Left lung (tissue), 10 donors: ENCODE measurements around the gene CCR7. TPM values are rescaled to one million over a fixed set of nuclear protein-coding genes. Genes with fewer than 3 reads are reported as not detected.

Experiments used
- ATAC-seq: fragments of 200-7000 bp; cut with Tn5 transposase; one replicate; pipeline ENCODE4 v1.9.1; 2020; ENCODE audit warnings: moderate library complexity
- DNase-seq, 4 donors: peaks; one replicate each; pipeline ENCODE4 v3.0.0-alpha.2; 2013 to 2020
- H3K27ac ChIP-seq, 2 donors: fragments of 200-600 bp; sonication (generic) in 1 of 2; one replicate each; pipeline versions ENCODE4 v1.5.0 to v1.8.0; 2020 to 2021
- H3K27me3 ChIP-seq, 2 donors: fragments of 200-600 bp; sonication (generic) in 1 of 2; one replicate each; pipeline versions ENCODE4 v1.5.0 to v1.8.0; 2020 to 2021
- H3K36me3 ChIP-seq, 2 donors: fragments of 200-600 bp; sonication (generic) in 1 of 2; one replicate each; pipeline versions ENCODE4 v1.5.0 to v1.8.0; 2020 to 2021
- H3K4me1 ChIP-seq, 2 donors: fragments of 200-600 bp; one replicate each; pipeline ENCODE4 v1.8.0; 2021
- H3K4me3 ChIP-seq, 2 donors: fragments of 200-600 bp; sonication (generic) in 1 of 2; one replicate each; pipeline versions ENCODE4 v1.5.0 to v1.8.0; 2020 to 2021; ENCODE audit warnings: mild to moderate bottlenecking in 1 of 2
- H3K9me3 ChIP-seq, 2 donors: fragments of 200-600 bp; sonication (generic) in 1 of 2; one replicate each; pipeline versions ENCODE4 v1.5.0 to v1.8.0; 2020 to 2021
- intact Hi-C, 2 donors: fragments of 100-400 bp; cut with DNase I; formaldehyde crosslinking; loops; one replicate each; pipeline versions ENCODE4 v1.11.2 to v1.14.2; 2022
- polyA plus RNA-seq, 6 donors: library from polyadenylated mRNA; unstranded; fragments of 120-200 nt; gene quantifications; one replicate each; pipeline ENCODE4 v1.2.1, GENCODE V29; 2013; ENCODE audit not compliant: insufficient read length in 6 of 6
- total RNA-seq, 2 donors: library from RNA; stranded (reverse); fragmentation: NEBNext Ultra II Directional; extraction: Animal tissue kit (Norgen Biotek cat#: 25700); gene quantifications; one replicate each; pipeline ENCODE4 v1.2.1, GENCODE V29; 2021
- TF ChIP-seq, protein P1 (sequence below), 2 donors: fragments of 200-600 bp; sonication (generic) in 1 of 2; IDR thresholded peaks; one replicate each; pipeline versions ENCODE4 v1.5.0 to v1.8.0; 2021; ENCODE audit warnings: antibody characterized with exemption in 2 of 2
- donor health status: DM: no; HTN: yes; CAD: no.
- donor health status: DM: no; HTN: no; CAD: no.

Gene CCR7
- total and polyA plus RNA-seq, 8 donors, result 0.35 to 1.6 (median 0.79) TPM

DNA sequence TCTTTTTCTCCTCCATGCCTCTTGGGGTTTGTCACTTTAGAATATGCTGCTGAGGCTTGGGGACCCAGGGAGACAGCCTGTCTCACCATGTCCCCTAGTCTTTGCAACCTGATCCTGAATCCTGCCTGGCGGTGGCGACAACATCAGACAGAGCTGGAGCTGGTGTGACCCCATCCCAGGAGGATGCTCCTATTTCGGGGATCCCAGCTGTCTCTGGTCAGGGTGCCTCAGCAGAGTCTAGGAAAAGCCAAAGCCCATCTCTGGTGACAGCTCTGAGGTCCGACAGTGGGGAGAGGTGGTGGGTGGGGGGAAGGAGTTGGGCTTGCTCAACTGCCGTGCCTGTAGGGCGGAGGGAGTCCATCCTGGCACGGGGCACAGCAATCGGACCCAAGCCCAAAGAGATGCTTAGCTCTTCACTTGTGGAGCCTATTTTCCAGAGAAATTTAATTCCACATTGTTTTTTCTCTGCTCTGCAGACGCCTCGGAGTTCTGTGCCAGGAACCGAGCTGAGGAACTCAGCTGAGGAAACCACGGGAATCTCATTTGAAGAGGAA lies 53.5 kb downstream of the CCR7 start:
- H3K9me3 ChIP-seq, result no peaks in the 10 kb centered on the region
- ATAC-seq (no peak), DNase-seq (no peak)
- peaks cover 8 to 24% of the 10 kb centered on the region in 2 donors for H3K4me1 ChIP-seq
- no peak overlapping the region for H3K4me3 ChIP-seq
- TF ChIP-seq, protein P1, sequence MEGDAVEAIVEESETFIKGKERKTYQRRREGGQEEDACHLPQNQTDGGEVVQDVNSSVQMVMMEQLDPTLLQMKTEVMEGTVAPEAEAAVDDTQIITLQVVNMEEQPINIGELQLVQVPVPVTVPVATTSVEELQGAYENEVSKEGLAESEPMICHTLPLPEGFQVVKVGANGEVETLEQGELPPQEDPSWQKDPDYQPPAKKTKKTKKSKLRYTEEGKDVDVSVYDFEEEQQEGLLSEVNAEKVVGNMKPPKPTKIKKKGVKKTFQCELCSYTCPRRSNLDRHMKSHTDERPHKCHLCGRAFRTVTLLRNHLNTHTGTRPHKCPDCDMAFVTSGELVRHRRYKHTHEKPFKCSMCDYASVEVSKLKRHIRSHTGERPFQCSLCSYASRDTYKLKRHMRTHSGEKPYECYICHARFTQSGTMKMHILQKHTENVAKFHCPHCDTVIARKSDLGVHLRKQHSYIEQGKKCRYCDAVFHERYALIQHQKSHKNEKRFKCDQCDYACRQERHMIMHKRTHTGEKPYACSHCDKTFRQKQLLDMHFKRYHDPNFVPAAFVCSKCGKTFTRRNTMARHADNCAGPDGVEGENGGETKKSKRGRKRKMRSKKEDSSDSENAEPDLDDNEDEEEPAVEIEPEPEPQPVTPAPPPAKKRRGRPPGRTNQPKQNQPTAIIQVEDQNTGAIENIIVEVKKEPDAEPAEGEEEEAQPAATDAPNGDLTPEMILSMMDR (IDR thresholded peaks at IDR 0.05), result no peak
- intact Hi-C loops, result no loop called here
- no peaks in the 10 kb centered on the region for H3K36me3 ChIP-seq
- peak overlapping the region in 1 of 2 donors; percentile 13 for H3K27ac ChIP-seq
- H3K27me3 ChIP-seq, result no peaks in the 10 kb centered on the region

DNA sequence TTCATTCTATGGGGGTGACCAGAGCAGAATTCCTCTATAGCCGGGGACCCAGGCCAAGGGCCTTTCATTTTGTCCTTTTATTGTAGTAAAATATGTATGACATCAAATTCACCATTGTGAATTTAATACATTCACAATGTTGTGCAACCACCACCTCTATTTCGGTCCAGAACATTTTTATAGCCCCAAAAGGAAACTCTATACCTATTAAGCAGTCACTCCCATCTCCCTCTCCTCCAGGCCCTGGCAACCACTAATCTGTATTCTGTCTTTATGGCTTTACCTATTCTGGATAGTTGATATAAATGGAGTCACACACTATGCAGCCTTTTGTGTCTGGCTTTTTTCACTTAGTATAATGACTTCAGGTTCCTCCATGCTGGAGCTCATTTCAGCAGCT lies 54.1 kb downstream of the CCR7 start:
- no peaks in the 10 kb centered on the region for H3K9me3 ChIP-seq
- H3K4me3 ChIP-seq, result no peak overlapping the region
- no peak for ATAC-seq
- H3K27me3 ChIP-seq, result no peaks in the 10 kb centered on the region
- H3K36me3 ChIP-seq, result no peaks in the 10 kb centered on the region
- intact Hi-C loops, result no loop called here
- DNase-seq, result peak in 1 of 4 donors; percentile 6
- peaks cover 8 to 18% of the 10 kb centered on the region in 2 donors for H3K4me1 ChIP-seq
- TF ChIP-seq, protein P1 (IDR thresholded peaks at IDR 0.05), result no peak
- H3K27ac ChIP-seq, result no peak overlapping the region

DNA sequence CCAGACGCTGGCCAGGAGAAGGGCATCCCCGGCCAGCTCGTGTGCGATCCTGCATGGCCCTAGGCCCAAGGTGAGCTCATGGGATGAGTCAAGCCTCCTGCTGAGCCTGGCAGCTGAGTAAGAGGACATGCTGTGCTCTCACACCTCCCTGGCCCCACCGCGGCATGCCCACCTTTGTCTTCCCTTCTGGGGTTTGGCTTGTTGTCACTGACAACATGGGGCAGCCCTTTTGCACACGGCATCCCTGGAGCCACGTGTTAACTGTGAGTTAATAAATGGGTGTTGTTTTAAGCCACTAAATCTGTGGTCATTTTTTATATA lies 55.0 kb downstream of the CCR7 start:
- H3K4me1 ChIP-seq, result peaks cover 8 to 10% of the 10 kb centered on the region in 2 donors
- ATAC-seq, result no peak
- H3K36me3 ChIP-seq, result no peaks in the 10 kb centered on the region
- peak in 1 of 4 donors; percentile 30 for DNase-seq
- TF ChIP-seq, protein P1 (IDR thresholded peaks at IDR 0.05), result no peak
- no peak overlapping the region for H3K4me3 ChIP-seq
- H3K27me3 ChIP-seq, result no peaks in the 10 kb centered on the region
- no peak overlapping the region for H3K27ac ChIP-seq
- no peaks in the 10 kb centered on the region for H3K9me3 ChIP-seq
- intact Hi-C loops, result no loop called here

DNA sequence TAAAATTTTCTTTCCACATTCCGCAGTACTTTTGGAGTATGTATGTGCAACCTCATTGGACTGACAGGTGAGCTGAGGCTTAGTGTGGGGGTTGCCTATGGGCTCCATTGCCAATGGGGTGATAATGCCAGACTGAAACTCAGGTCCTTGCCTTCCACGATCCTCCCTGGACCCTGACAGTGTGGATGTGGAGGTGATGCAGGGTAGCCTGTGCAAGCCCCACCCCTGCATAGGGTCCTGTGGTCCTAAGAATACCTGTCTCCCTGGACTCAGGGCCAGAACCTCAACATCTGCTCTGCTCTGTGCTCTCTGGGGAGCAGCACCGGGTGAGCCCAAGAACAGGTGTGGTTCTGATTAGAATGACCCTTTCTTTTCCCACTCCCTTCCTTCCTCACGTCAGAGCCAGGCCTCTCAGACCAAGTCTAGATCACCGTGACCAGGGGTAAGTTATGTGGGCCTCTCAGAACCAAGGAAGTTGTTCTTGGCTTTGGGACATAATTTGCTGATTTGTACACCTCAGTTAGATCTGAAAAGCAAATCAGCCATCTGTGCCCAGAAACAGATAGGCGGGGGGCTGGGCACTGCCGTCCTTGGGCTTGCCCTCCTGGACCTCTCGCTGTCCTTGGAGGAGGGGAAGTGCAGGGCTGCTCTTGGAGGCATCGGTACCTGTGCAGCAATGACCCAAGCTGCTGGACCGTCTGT lies 55.5 kb downstream of the CCR7 start:
- H3K9me3 ChIP-seq, result no peaks in the 10 kb centered on the region
- H3K4me1 ChIP-seq, result peaks cover 7 to 8% of the 10 kb centered on the region in 2 donors
- intact Hi-C loops, result no loop called here
- ATAC-seq (no peak), DNase-seq (peak in 1 of 4 donors; percentile 17)
- H3K27ac ChIP-seq, result no peak overlapping the region
- H3K36me3 ChIP-seq, result no peaks in the 10 kb centered on the region
- TF ChIP-seq, protein P1 (IDR thresholded peaks at IDR 0.05), result no peak
- no peak overlapping the region for H3K4me3 ChIP-seq
- H3K27me3 ChIP-seq, result no peaks in the 10 kb centered on the region

DNA sequence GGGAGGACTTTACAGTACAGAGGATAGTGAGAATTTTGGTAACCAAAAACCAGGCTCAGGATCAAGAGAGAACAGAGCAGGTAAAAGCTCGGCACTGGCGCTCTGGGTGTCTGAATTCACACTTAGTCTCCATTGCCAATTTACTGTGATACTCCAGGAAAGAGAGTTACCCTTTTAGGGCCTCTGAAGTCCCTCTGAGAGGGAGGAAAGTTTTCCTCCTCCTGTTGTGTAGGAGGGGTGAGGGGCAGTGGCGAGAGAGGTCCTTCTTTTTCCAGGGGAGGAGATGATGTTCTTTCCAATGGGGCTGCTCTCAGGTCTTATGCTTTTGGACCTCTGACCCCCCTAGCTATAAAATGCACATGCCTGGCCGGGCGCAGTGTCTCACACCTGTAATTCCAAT lies 58.5 kb downstream of the CCR7 start:
- intact Hi-C loops, result no loop called here

More for the DNA sequence above, 58.5 kb downstream of the CCR7 start:
- Histone ChIP-seq H3K9me3 (no peaks in the 10 kb centered on the region), H3K4me1 (peaks cover under 1 to 1% of the 10 kb centered on the region in 2 donors), H3K27me3 (no peaks in the 10 kb centered on the region), H3K27ac (no peak overlapping the region), H3K36me3 (no peaks in the 10 kb centered on the region), H3K4me3 (no peak overlapping the region)
- TF ChIP-seq, protein P1 (IDR thresholded peaks at IDR 0.05), result no peak
- ATAC-seq, result no peak
- DNase-seq, result peak in 1 of 4 donors; percentile 4

Other genes with a start within 250 kb of the CCR7 start
- gene GJD3, start 200.7 kb downstream of the CCR7 start, total RNA-seq, result 1 to 10 TPM; 3.0 to 3.6 TPM
- under 1 TPM in 1 of 6 donors, not detected in 5; 0.18 TPM for gene GJD3, start 200.7 kb downstream of the CCR7 start, polyA plus RNA-seq
- gene TOP2A, start 147.6 kb downstream of the CCR7 start, total RNA-seq, result 10 to 100 TPM; 18.1 to 40.0 TPM
- 100 to 1,000 TPM; 116 to 314 (median 158) TPM for gene TOP2A, start 147.6 kb downstream of the CCR7 start, polyA plus RNA-seq
- gene IGFBP4, start 122.0 kb downstream of the CCR7 start, total RNA-seq, result 100 to 1,000 TPM; 333 to 407 TPM
- 100 to 1,000 TPM; 207 to 257 (median 227) TPM for gene IGFBP4, start 122.0 kb downstream of the CCR7 start, polyA plus RNA-seq
- gene TNS4, start 63.8 kb downstream of the CCR7 start, total RNA-seq, result 1 to 10 TPM in 1 of 2 donors, under 1 TPM in 1; 0.23 to 1.6 TPM
- under 1 TPM in 4 of 6 donors, not detected in 2; 0.03 to 0.18 (median 0.13) TPM for gene TNS4, start 63.8 kb downstream of the CCR7 start, polyA plus RNA-seq
- 10 to 100 TPM; 83.9 to 87.6 TPM for gene SMARCE1, start 82.3 kb upstream of the CCR7 start, total RNA-seq
- gene SMARCE1, start 82.3 kb upstream of the CCR7 start, polyA plus RNA-seq, result 100 to 1,000 TPM; 217 to 262 (median 235) TPM
- under 1 TPM in 1 of 2 donors, not detected in 1; 0.55 TPM for gene KRT222, start 99.7 kb upstream of the CCR7 start, total RNA-seq
- gene KRT222, start 99.7 kb upstream of the CCR7 start, polyA plus RNA-seq, result under 1 TPM; 0.21 to 0.61 (median 0.37) TPM
- not detected for gene KRT24, start 138.3 kb upstream of the CCR7 start, total RNA-seq
- gene KRT24, start 138.3 kb upstream of the CCR7 start, polyA plus RNA-seq, result not detected
- gene KRT25, start 189.9 kb upstream of the CCR7 start, total RNA-seq, result not detected
- not detected for gene KRT25, start 189.9 kb upstream of the CCR7 start, polyA plus RNA-seq
- gene KRT26, start 206.7 kb upstream of the CCR7 start, total RNA-seq, result not detected
- gene KRT26, start 206.7 kb upstream of the CCR7 start, polyA plus RNA-seq, result not detected
- under 1 TPM; 0.44 to 0.55 TPM for gene KRT27, start 217.1 kb upstream of the CCR7 start, total RNA-seq
- under 1 TPM in 5 of 6 donors, not detected in 1; 0.18 to 0.64 (median 0.38) TPM for gene KRT27, start 217.1 kb upstream of the CCR7 start, polyA plus RNA-seq
- gene KRT28, start 234.5 kb upstream of the CCR7 start, total RNA-seq, result not detected
- gene KRT28, start 234.5 kb upstream of the CCR7 start, polyA plus RNA-seq, result not detected